PC-3 (cell line): ENCODE measurements around the gene FOXP1. TPM values are rescaled to one million over a fixed set of nuclear protein-coding genes. Genes with fewer than 3 reads are reported as not detected.

Experiments
- ATAC-seq: fragments of 200-7000 bp; cut with Tn5 transposase; 2 replicates; pipeline ENCODE4 v1.9.1; 2020; ENCODE audit warnings: mild to moderate bottlenecking, moderate library complexity
- BruUV-seq: library from RNA; stranded (reverse); fragments of 400-500 nt; replicated peaks from 2 replicates; lab custom pipeline; 2021; lab: Mats Ljungman, UMichigan
- CTCF ChIA-PET: fragments of 300-600 bp; sonication (Branson Sonifier 250); formaldehyde crosslinking; loops from one replicate; lab custom pipeline; 2022; ENCODE audit warnings: antibody characterized with exemption; lab: Charles Lee
- POLR2A ChIA-PET: fragments of 300-600 bp; sonication (Branson Sonifier 250); formaldehyde crosslinking; loops from one replicate; lab custom pipeline; 2022; ENCODE audit warnings: antibody characterized with exemption; ENCODE audit not compliant: unreplicated experiment; lab: Charles Lee
- DNase-seq: peaks from one replicate; pipeline ENCODE4 v3.0.0-alpha.2; 2015
- H2AFZ ChIP-seq: fragments of 300-600 bp; sonication (generic); 2 replicates; pipeline ENCODE4 v1.6.0; 2016; ENCODE audit warnings: antibody characterized with exemption, low read length
- H3F3A ChIP-seq: fragments of 300-600 bp; sonication (generic); one replicate; pipeline ENCODE4 v1.6.0; 2017; ENCODE audit warnings: antibody characterized with exemption, low read length, control low read depth, mild to moderate bottlenecking; ENCODE audit not compliant: unreplicated experiment
- H3K27ac ChIP-seq: fragments of 300-600 bp; sonication (generic); 2 replicates; pipeline ENCODE4 v1.5.1; 2016; ENCODE audit warnings: mild to moderate bottlenecking, low read length
- H3K27me3 ChIP-seq: fragments of 300-600 bp; sonication (generic); 2 replicates; pipeline ENCODE4 v1.6.1; 2016; ENCODE audit warnings: low read length, mixed read lengths
- H3K36me3 ChIP-seq: fragments of 300-600 bp; sonication (generic); 2 replicates; pipeline ENCODE4 v1.6.1; 2016; ENCODE audit warnings: low read depth, mixed run types, low read length, mixed read lengths
- H3K4me1 ChIP-seq: fragments of 300-600 bp; sonication (generic); 2 replicates; pipeline ENCODE4 v1.5.1; 2016; ENCODE audit warnings: low read length; ENCODE audit not compliant: insufficient read depth
- H3K4me2 ChIP-seq: fragments of 300-600 bp; sonication (generic); 2 replicates; pipeline ENCODE4 v1.6.0; 2016; ENCODE audit warnings: low read length
- H3K4me3 ChIP-seq: fragments of 300-600 bp; sonication (generic); 2 replicates; pipeline ENCODE4 v1.5.1; 2016; ENCODE audit warnings: mild to moderate bottlenecking, low read length, mixed read lengths
- H3K79me2 ChIP-seq: fragments of 300-600 bp; sonication (generic); 2 replicates; pipeline ENCODE4 v1.6.1; 2017; ENCODE audit warnings: low read length, mixed read lengths
- H3K9ac ChIP-seq: fragments of 300-600 bp; sonication (generic); 2 replicates; pipeline ENCODE4 v1.6.0; 2016; ENCODE audit warnings: mild to moderate bottlenecking, low read length
- H3K9me2 ChIP-seq: fragments of 300-600 bp; sonication (generic); replicated peaks from 2 replicates; pipeline ENCODE4 v1.6.1; 2016; ENCODE audit warnings: mixed run types, low read length, mixed read lengths
- H3K9me3 ChIP-seq: fragments of 300-600 bp; sonication (generic); 2 replicates; pipeline ENCODE4 v1.6.1; 2016; ENCODE audit warnings: low read length, mixed read lengths
- H4K20me1 ChIP-seq: fragments of 300-600 bp; sonication (generic); 2 replicates; pipeline ENCODE4 v1.6.1; 2016; ENCODE audit warnings: low read length, mixed read lengths
- EZH2 ChIP-seq: fragments of 300-600 bp; sonication (generic); IDR thresholded peaks from one replicate; pipeline ENCODE4 v1.6.1; 2017; ENCODE audit warnings: antibody characterized with exemption, mild to moderate bottlenecking, low read length; ENCODE audit not compliant: unreplicated experiment
- EZH2phosphoT487 ChIP-seq: fragments of 300-600 bp; sonication (generic); IDR thresholded peaks from 2 replicates; pipeline ENCODE4 v1.6.1; 2018; ENCODE audit warnings: mild to moderate bottlenecking, antibody characterized with exemption, low read length, borderline replicate concordance
- intact Hi-C: fragments of 100-400 bp; cut with micrococcal nuclease; formaldehyde crosslinking; loops from 2 replicates; pipeline ENCODE4 v1.9.0; 2023
- total RNA-seq: library from RNA; depleted of rRNA; stranded (reverse); fragments of >200 nt; gene quantifications from 2 replicates; pipeline ENCODE4 v1.2.3, GENCODE V29; 2014
- TF ChIP-seq, protein P1 (sequence below): fragments of 300-600 bp; sonication (generic); conservative IDR thresholded peaks from 2 replicates; pipeline ENCODE4 v1.5.1; 2017; ENCODE audit warnings: antibody characterized with exemption, low read depth, mild to moderate bottlenecking, low read length

Gene FOXP1
- total RNA-seq, 1 experiment from 2014 or later = 35.3 TPM

- H3K79me2 ChIP-seq = no peaks in the 10 kb centered on the region
Measured at GRCh38 chr3:71211083-71211482, 372.4 kb downstream of the FOXP1 start.

GRCh38 chr3:71210257-71211007 is 373.1 kb downstream of the FOXP1 start:
- Histone ChIP-seq H3K9me2 (no peaks in the 10 kb centered on the region), H3K36me3 (no peaks in the 10 kb centered on the region), H3K27me3 (no peaks in the 10 kb centered on the region), H3F3A (no peaks in the 10 kb centered on the region), H3K79me2 (no peaks in the 10 kb centered on the region), H4K20me1 (no peaks in the 10 kb centered on the region), H3K9ac (no peak overlapping the region), H3K4me3 (no peak overlapping the region), H2AFZ (no peak overlapping the region), H3K4me2 (no peak overlapping the region), H3K4me1 (peaks cover 38% of the 10 kb centered on the region), H3K9me3 (no peaks in the 10 kb centered on the region), H3K27ac (no peak overlapping the region)
- ChIA-PET CTCF (interaction anchor here (0.7 kb wide), 1 partner anchor 201 kb away, joined by 3 read pairs; no protein-coding TSS in a partner anchor), POLR2A (no interaction called here)
- ATAC-seq = no peak
- no TSS peak for BruUV-seq
- no peak for DNase-seq
- TF ChIP-seq EZH2phosphoT487 (no peak), EZH2 (no peak)
- TF ChIP-seq, protein P1, sequence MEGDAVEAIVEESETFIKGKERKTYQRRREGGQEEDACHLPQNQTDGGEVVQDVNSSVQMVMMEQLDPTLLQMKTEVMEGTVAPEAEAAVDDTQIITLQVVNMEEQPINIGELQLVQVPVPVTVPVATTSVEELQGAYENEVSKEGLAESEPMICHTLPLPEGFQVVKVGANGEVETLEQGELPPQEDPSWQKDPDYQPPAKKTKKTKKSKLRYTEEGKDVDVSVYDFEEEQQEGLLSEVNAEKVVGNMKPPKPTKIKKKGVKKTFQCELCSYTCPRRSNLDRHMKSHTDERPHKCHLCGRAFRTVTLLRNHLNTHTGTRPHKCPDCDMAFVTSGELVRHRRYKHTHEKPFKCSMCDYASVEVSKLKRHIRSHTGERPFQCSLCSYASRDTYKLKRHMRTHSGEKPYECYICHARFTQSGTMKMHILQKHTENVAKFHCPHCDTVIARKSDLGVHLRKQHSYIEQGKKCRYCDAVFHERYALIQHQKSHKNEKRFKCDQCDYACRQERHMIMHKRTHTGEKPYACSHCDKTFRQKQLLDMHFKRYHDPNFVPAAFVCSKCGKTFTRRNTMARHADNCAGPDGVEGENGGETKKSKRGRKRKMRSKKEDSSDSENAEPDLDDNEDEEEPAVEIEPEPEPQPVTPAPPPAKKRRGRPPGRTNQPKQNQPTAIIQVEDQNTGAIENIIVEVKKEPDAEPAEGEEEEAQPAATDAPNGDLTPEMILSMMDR = no peak
- intact Hi-C loops = no loop called here

More at GRCh38 chr3:71211083-71211482, 372.4 kb downstream of the FOXP1 start:
- POLR2A ChIA-PET = no interaction called here
- Histone ChIP-seq H3K36me3 (no peaks in the 10 kb centered on the region), H3K4me3 (no peak overlapping the region), H3K9me3 (no peaks in the 10 kb centered on the region), H3F3A (no peaks in the 10 kb centered on the region), H3K27ac (no peak overlapping the region), H2AFZ (no peak overlapping the region), H3K27me3 (no peaks in the 10 kb centered on the region), H3K9ac (no peak overlapping the region), H4K20me1 (no peaks in the 10 kb centered on the region), H3K9me2 (no peaks in the 10 kb centered on the region), H3K4me2 (no peak overlapping the region), H3K4me1 (peaks cover 33% of the 10 kb centered on the region)
- TF ChIP-seq EZH2 (no peak), EZH2phosphoT487 (no peak)
- TF ChIP-seq, protein P1 = no peak
- no peak for ATAC-seq
- intact Hi-C loops = no loop called here
- DNase-seq = no peak
- BruUV-seq = no TSS peak
- CTCF ChIA-PET = no interaction called here
